DMS 273 treated with DMSO at 0.1 percent for 48 hours (cell line): ENCODE data around the gene MRPS6.
A peak's percentile ranks its signal among the peaks of the same experiment; 100 is the strongest.

Experiments used
- DNase-seq: peaks from one replicate; lab custom pipeline; 2025; lab: John Stamatoyannopoulos, UW

MRPS6 gene

DNA sequence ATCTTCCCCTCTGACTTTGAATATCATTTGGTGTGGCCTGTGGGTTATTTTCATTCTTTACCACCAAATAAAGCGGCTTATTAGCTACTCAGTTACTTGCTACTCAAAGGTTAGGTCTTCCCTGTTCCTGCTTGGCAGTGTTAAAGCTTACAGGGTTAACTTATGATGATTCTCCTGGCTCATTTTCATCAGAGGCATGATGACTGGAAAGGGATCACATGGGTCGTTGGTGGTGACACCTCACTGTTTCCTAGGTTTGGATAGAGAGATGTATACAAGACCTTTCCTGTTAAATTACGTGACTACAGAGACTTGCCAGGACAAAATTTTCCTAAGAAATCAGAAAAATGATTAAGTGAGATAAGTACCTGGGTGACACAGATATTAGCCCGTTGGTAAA, 27.4 kb downstream of the MRPS6 start:
- DNase-seq, result no peak

DNA sequence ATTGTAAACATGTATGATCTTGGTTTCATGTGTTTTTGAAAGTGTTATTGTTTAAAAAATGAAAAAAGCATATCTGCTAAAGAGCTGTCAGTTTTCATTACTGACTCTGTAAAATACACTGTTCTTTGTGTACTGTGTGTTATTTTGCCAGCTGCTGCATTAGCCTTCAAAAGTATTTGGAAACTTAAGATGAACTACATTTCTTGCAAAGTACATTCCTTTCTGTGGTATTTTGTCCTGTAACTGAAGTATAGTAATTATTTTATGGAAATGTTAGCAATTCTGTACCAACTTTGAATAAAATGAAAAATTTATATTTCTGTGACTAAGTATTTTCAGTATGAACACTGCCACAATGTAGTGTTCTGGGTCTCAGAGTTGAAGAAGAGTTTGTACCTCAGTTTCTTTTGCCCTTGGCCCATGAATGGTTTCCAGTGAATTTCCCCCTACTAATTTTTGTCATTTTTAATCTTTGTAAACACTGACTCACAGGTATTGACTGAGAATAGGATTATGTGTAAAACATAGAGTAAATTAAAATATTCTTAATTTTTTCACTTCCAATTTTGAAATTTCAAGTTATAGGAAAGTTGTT, 32.7 kb downstream of the MRPS6 start:
- no peak for DNase-seq

DNA sequence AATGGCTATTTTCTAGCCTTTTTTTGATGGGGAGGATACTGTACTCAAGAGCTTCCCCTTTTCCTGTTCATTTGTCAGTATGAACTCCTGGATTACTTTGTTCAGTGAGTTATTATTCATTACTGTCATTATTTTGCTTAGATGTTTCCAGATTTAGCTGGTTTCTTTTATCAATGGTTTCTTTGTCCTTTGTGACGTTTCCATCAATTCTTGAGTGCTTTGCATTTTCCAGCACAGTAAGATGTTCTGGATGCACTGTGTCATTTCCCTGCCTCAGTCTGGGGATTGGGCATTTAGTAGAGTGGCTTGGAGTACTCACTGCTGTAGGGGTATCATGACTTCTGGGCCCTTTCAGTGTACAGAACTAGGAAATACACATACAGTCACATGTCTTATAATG, 34.2 kb downstream of the MRPS6 start:
- DNase-seq, result no peak

DNA sequence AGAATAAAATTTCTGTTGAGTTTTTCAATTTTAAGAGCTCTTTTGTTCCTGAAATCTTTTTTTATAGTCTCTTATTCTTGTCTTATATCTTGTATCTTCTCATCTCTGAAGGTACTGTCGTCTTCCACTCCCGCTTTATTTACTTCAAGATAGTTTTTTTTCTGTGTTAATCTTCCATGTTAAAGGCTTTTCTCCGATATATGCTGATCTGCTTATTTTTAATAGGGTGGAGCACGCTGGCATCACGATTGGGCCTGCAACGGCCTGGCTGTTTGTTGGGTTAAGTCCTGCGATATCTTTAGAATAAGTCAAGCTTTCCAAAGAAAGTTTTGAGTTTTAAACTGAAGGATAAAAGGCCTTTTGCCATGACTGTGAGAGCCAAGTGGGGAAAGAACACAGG, 35.7 kb downstream of the MRPS6 start:
- DNase-seq, result no peak

DNA sequence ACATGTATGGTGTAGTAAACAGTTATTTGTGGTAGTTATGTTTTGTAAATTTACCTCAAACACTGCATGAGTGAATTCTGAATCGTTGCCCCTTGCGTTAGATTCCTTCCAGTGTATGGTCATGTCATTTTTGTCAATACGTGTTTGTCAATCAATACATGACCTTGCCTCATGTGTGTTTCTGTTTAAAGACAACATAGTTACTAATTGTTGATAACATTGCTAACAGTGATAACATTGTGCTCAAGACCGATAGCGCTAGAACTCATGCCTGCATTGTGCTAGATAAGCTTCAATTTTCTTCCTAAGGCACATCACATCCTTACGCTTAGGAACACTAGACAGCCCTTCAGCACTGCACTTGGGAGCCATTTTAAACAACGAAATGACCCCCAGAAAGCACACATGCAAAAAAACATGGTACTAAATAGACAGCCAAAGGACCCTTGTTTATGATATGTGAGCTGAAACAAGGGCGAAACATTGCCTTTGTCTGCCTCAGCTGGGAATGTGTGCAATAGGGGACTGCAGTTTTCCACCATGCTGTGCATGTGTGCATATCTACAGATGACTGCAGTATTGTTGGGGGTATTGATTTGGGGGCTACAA, 37.3 kb downstream of the MRPS6 start:
- DNase-seq, result no peak

DNA sequence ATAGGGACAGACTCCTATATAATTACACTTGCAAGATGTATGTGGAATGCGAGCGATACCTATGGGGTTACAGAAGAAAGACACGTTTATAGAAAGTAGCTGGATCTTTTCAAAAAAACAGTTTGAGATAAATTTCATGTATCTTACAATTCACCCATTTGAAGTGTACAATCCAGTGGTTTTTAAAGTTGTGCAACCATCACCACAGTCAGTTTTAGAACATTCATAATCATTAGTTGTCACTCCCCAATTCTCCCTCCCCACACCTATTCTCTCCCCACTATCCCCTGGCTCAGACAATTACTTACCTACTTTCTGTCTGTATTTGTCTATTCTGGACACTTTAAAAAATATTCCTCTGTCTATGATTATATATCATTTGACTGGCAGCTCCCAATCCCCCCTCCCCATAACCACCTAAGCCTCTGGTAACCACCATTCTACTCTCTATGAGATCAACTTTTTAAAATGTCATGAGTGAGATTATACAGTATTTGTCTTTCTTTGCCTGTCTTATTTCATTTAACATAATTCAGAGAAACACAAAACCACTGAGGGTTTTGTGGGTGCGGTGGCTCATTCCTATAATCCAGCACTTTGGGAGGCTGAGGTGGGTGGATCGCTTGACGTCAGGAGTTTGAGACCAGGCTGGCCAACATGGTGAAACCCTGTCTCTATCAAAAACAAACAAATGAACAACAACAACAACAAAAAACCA, 39.1 kb downstream of the MRPS6 start:
- no peak for DNase-seq

DNA sequence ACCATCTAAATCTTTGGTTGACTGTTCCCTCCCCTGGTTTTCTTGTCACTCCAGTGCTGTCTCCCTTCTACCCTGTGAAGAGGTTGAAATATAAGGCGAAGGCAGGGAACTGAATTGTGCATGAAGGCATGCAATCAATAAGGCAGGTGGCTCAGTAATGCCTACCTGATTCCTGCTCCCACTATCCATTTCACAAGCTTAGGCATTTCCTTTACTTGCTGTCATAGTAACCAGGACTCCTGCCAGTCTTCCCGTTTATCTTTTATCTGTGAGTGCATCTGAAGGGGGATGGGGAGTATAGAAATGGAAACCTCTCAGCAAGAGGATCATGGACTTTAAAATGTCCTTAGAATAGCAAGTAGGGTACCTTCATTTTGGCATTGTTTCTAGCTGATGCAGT, 40.5 kb downstream of the MRPS6 start:
- no peak for DNase-seq

DNA sequence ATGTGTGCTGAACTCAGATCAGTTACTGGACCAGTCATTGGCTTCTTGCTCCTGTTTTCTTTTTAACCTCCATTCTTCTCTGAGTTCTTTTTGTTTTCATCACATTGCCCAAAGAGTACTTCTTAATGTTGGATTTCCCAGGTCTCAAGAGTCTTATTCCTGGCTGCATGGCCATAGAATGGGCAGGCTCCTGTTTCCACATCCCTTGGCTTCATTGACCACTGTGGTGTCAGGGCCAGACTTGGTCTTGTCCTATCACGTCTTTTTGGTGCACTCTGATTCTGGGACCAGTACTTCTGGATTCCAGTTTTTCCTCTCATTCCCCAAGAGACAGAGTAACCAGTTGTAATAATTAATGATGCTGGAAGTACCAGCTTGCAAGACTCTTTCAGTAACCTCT, 41.8 kb downstream of the MRPS6 start:
- DNase-seq, result no peak

DNA sequence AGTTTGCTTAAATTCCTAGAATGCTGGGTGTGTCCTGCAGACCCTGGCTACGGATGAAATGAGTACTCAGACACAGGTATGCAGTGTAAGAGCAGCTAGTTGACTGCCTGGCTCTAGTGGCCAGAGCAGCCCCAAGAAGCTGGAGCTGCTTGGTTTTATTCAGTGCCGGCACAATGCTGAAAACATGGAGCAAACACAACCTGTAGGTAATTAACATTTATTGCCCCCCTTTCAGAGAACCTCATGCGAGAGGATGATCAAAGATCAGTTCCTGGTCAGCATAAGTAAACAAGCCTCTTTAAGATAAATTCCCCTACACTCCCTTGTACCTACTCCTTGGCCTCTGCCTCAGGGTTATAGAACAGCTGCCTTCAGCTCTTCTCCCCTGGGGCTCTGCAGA, 43.2 kb downstream of the MRPS6 start:
- DNase-seq, result no peak

DNA sequence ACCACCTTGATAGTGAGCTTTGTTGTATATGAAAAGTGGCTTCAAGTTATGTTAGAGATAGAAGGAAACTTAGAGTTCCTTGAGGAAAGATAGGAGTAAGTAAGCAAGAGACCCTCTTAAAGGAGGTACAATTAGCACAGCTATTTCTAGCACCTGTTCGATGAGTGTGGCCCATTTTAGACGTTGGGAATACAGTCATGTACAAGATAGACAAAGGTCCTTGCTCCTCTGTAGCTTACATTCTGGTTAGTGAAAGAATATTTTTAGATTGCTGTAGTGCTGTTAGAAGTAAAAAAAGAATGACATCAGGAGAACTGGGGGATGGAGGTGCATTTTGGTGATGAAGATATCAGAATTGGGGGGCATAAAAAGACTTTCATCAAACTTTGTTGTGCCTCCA, 47.5 kb downstream of the MRPS6 start:
- no peak for DNase-seq

DNA sequence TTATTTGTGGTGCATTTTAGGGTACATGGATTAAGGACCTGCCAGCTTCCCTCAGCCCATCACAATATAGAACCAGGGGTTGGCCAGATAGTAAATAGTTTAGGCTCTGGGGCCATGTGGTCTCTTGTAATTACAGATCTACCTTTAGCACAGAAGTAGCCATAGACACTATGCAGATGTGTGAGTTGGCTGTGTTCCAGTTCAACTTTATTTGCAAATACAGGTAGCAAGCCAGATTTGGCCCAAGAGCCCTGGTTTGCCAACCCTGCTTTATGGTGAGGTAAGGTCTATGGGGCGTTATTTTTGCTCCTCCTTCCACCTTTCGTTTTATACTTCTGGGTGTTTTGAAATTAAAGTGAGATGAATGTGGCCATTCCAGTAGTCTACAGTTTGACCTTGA, 48.7 kb downstream of the MRPS6 start:
- no peak for DNase-seq

DNA sequence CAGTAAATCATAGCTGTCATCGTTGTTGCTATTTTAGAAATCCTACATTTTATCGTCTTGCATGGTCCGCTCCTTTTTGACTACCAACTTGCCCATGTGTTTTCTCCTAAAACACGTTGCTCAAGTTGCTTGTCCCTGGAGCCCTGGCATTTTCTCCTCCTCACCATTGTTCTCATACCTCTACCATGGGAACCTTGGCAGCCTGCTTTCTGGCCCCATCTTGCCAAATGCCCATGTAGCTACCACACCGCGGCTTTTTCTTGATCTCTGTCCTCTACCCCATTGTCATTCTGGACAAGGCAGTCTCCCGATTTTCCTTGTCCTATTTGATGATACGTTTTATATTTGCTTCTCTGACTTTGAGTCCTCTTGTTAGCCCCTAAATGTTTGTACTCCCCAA, 50.2 kb downstream of the MRPS6 start:
- no peak for DNase-seq

DNA sequence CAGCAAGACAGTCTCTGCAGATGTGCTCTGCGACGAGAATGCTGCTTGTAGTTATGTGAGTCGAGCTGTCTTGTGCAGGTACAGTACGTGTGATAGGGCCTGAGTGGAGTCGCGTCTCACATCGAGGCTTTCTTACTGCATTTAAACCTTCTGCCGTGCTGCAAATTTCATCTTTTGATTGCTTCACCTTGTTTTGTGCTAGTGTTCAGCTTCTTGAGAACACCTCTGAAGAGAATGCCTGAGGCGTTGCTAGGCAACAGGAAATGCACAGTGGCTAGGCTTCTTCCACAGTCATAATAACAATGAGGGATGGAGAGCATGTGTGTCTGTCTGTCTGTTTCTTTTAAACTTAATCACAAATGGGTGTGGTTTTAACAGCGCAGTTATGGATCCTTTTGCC, 52.9 kb downstream of the MRPS6 start:
- no peak for DNase-seq

DNA sequence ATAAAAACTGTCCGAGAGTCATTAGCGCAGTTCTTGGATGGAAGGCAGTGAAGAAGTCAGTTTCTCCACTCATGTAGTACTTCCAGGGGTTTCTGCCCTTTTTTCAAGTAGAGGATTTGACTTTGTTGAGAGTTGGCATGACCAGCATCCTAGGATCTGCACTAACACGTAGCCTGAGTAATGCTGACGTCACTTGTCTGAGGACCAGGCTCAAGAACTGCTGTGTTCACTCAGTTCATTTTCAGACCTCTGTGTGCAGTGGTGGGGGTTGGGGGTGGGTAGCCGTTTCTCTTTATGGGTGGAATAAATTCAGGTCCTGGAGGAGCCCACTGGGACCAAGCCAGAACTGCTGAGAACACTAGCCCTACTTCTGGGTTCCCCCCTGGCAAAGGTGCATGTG, 53.3 kb downstream of the MRPS6 start:
- DNase-seq, result no peak

DNA sequence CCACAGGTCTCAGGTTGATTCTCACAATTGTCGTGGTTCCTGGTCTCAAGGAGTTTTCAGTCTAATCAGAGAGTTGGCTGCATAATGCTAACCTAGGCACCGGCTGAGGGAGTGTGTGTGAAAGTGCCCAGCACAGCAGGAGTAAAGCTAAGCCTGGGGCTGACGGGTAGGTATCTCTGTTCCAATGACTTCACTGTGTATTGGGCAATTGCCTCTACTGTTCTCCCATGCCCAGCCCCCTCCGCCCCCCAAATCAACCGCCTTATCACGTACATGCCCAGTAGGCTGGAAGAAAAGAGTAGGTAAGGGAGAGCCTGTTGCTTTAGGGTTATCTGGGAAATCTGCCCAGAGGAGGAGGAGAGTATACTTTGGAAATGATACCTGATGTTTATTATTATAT, 54.7 kb downstream of the MRPS6 start:
- DNase-seq, result no peak

DNA sequence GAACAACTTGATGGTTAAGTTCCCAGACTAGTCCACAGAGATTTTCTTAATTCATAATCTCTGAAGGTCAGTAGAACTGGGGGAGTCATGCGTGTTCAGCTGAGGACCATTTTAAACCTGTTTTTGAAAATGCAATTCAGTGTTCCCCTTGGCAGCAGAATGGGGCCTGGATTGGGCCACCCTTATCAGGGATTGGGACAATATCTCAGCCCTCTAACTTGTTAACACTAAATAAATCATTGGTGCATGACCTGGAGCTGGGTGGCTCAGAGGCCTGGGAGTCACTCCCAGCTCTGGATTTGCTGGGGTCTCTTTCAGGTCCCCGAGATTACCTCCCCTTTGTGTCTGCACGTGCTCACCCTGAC, 55.3 kb downstream of the MRPS6 start:
- no peak for DNase-seq

DNA sequence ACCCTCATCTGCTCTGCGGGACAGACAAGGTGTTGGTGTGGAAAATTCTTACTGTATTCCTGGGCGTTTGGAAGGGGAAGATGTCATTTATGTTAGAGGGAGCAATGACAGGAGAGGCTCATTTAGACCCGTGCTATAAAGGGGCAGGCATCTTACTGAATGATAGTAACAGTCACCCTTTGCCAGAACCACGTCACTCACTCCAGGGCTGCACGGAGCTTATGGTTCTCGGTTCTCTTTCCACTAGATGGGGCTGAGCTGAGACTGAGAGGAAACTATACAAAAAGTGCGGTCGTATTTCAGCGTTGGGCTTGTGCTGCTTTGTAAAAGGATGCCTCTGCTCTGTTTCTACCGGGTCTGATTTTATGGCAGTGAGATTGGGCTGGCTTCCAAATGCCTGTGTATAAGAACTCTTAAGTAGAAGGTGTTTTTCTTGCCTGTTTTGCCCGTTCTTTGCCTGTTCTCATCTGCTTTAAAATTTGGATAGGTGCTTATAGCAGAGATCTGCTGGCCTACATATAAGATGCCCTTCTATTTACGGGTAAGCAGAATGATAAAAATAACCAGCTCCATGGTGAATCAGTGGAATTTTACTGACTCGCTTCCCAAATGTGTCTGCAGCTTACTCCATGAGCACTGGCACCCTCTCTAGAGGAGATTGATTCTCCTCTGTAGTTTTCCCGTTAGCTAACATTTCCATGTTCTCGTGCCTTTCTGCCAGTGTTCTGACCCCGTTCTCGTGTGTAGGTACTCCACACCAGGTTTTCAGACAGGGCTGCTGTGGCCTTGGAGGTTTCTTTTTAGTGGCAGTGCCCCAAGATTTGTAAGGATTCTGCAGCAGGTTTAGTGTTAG, 55.9 kb downstream of the MRPS6 start:
- DNase-seq, result peak; percentile 82

DNA sequence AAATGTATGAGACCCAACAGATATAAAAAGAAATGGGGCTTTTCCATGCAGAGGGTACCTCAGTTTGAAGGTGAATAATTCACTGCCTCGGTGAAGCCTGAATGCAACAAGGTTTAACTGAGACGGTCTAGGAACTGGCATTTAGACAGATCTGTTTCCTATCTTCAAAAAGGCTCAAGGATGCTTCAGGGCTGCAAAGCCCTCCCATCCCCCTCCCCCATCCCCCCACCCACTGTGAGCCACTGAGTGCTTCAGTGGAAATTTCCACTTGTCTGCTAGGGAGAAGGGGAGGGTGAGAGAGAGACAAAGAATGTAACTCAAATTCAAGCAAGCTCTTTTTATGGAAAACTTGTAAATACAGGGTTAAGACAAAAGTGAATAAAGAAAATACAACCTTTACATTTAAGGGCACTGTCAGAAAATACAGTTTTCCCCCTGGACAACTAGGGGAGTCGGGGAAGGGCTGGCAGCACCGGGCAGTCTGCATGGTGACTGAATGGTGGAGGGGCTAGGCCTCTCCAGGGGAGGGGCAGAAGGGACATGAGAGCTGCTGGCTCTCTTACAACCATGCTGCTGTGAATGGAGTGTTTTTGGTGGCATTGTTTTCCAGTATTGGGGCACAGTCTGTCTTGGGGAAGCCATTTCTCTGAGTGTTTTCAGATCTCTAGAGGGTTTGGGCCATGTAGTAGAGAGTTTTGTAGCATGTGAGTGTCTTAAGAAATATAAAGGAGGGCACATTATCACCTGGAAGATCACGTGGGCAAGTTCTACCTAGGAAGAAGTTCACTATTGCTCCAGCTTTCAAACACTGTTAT, 56.7 kb downstream of the MRPS6 start:
- no peak for DNase-seq

DNA sequence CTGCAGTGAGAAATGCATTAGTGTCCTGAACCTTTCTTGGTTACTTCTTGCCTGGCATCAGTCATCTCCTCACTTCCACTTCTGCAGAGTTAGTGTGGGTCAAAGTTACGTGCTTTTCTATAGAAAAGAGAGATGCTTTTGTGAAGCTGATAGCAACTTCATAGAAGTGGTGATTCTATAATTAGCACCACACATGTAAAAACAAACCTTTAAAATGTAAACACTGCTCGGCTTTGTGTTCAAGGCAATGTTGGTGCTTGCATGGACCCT, 57.3 kb downstream of the MRPS6 start:
- DNase-seq, result no peak

DNA sequence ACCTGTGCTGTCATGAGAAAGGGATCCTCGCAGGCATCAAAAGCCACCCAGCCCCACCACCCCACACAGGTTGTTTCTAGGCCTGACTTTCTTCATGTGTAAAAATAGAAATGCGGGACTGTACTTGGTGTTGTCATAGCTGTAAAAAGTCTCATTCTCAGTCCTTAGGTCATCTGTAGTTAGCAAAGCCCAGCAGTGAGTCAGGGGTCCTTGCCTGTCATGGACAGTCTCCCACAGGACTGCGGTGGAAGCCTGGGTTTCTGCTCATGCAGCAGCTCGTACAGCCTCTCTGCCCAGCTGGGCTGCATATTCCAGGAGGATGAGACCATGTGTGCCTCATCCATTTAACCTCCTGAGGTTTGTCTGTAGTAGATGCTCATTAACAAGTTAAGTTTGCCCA, 58.2 kb downstream of the MRPS6 start:
- no peak for DNase-seq

DNA sequence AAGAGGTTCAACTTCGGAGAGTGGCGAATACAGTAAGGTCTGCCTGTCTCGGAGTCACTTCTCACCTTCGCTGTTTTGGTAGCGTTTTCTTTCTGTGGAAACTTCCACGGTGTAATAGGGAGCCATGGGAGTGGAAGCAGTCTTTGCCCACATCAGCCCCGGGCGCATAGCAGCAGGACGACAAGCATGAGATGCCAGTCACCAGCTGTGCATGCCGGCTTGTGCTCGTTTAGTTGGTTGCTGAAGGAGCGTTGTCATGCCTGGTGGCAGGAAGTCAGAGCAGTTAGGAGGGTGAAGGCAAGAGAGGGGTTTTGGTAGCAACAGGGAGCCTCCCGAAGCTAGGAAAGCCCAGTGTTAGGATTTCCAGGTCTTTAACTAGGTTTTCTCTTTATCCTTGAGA, 58.8 kb downstream of the MRPS6 start:
- no peak for DNase-seq

DNA sequence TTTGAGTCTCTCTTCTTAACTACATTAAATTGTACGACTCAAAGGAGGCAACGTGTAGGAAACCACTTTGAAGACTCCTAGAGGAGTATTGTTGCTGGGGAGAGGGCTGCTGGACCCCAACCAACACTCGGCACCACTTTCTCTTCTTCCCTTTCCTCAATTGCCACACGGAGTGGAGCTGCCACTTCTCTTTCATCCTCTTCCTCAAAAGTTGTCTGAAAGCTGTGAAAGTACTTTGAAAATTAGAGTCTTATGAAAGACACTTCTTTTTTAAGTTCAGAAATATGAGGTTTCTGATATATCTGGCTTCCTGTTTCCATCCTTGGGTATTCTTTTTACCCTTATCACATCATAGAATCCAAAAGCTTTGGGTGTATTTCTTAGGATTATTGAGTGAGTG, 59.5 kb downstream of the MRPS6 start:
- DNase-seq, result no peak
